ENCODE measurements around the gene MYO1E.
"Not testable (repeated sequence)": the region's sequence is repeated elsewhere in the genome, so short reads cannot be mapped to it uniquely, and the experiment has no call there.

MYO1E gene

DNA sequence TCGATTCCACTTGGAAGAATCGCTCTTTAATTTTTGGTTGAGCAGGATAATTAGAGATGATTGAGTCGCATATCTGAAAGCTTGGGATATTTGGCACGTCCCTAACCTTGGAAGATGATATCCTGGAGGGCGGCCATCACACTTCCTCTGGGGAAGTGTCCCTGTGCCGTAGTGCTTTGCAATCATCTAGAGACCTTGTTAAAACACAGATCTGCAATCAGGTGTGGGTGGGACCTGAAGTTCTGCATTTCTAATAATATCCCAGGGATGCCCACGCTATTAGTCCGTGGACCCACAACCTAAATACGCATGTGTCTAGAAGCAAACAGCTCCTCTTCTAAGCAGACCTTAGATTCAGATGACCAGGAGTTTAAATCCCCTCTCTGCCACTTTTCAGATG lies 20.5 kb downstream of the MYO1E start:
- DNase-seq (ENCODE audit: low read depth in 4 of 4, low spot score in 1 of 4), result no peak

GRCh38 chr15:59350421-59350732 lies 22.3 kb downstream of the MYO1E start:
- no peak for DNase-seq (ENCODE audit: low read depth in 4 of 4, low spot score in 1 of 4)

DNA sequence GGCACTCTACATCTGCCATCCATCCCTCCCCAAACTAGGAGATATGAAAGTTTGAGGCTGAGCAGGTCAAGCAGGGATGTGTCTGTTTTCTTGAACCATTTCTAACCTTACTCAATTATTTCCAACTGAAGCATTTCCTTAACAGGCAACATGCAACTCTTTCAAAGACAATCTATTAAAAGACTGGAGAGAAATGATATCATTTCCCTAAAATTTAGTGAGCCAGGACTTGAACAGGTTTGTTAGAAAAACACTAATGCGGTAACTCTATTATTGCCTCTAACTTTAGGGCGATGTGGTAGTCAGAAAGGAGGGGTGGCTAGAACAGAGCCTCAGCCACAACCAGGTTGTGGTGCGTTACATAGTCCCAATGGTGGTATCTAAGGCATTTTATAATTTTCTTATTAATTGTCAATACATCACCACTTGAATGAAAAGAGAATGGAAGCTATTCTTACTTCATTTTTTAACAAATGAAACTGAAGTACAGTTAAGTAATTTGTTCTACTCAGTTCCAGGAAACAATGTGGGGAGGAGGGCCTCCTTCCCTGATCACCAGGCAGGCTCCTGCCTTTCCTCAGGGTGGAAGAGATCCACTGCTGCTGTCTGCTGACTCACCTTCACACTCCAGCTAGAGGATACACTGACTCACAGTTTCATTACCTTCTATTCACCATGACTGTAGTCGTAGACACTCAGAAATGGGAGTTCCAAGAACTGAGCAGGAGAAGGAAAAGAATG lies 22.8 kb downstream of the MYO1E start:
- DNase-seq (ENCODE audit: low read depth in 4 of 4, low spot score in 1 of 4), result peak in 1 of 4 experiments; percentile 2

- DNase-seq (ENCODE audit: low read depth in 4 of 4, low spot score in 1 of 4), result no peak
These were observed 24.8 kb downstream of the MYO1E start for GRCh38 chr15:59347915-59348314.

GRCh38 chr15:59346951-59347350 lies 25.7 kb downstream of the MYO1E start:
- no peak for DNase-seq (ENCODE audit: low read depth in 4 of 4, low spot score in 1 of 4)

DNA sequence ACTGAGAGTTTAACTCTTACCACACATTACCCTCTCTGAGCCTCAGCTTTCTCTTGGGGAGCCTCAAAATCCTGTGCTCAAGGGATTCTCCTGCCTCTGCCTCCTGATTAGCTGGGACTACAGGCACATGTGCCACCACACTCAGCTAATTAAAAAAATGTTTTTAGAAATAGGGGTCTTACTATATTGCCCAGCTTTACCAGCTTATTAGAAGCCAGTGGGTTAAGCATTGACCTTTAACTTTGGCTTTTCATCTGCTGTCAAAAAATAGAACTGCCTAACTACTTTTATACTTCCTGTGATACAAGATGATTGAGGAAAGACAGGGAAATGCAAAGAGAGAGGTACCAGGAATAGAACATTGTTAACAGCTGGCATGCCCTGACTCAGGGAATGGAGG lies 27.3 kb downstream of the MYO1E start:
- DNase-seq (ENCODE audit: low read depth in 4 of 4, low spot score in 1 of 4), result no peak

GRCh38 chr15:59344311-59344710 lies 28.4 kb downstream of the MYO1E start:
- no peak for DNase-seq (ENCODE audit: low read depth in 4 of 4, low spot score in 1 of 4)

DNA sequence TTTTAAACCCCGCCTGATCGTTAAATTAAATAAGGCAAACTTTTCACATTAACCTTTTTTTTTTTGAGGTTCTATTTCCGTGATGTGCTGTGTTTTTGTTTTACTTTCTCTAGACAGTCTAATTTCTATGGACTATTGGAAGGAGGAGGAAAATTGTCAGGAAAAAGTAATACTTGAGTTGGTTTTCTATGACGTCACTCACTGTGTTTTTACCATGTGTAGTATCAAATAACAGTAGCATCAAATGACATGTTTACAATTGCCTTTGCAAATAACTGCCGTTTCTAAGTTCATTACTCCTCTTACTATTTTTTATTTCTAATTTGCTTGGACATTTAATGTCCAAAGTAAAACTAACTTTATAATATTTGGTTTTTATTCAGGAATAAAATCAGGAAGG lies 32.3 kb downstream of the MYO1E start:
- DNase-seq (ENCODE audit: low read depth in 4 of 4, low spot score in 1 of 4), result no peak

GRCh38 chr15:59339252-59339672 lies 33.4 kb downstream of the MYO1E start:
- no peak for DNase-seq (ENCODE audit: low read depth in 4 of 4, low spot score in 1 of 4)

GRCh38 chr15:59338414-59338813 lies 34.3 kb downstream of the MYO1E start:
- no peak for DNase-seq (ENCODE audit: low read depth in 4 of 4, low spot score in 1 of 4)

DNA sequence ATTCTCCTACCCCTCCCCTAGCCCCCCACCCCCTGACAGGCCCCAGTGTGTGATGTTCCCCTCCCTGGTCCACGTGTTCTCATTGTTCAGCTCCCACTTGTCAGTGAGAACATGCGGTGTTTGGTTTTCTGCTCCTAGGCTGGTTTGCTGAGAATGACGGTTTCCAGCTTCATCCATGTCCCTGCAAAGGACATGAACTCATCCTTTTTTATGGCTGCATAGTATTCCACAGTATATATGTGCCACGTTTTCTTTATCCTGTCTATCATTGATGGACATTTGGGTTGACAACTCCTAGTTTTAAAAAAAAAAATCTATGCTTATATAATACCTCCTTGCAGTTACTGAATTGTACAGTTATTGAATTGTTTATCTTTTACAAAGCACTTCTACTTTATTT lies 35.9 kb downstream of the MYO1E start:
- not testable (repeated sequence) for DNase-seq (ENCODE audit: low read depth in 4 of 4, low spot score in 1 of 4)

GRCh38 chr15:59335207-59335786 lies 37.4 kb downstream of the MYO1E start:
- DNase-seq (ENCODE audit: low read depth in 4 of 4, low spot score in 1 of 4), result no peak

- no peak for DNase-seq (ENCODE audit: low read depth in 4 of 4, low spot score in 1 of 4)
These were observed 38.6 kb downstream of the MYO1E start for GRCh38 chr15:59334076-59334415.

DNA sequence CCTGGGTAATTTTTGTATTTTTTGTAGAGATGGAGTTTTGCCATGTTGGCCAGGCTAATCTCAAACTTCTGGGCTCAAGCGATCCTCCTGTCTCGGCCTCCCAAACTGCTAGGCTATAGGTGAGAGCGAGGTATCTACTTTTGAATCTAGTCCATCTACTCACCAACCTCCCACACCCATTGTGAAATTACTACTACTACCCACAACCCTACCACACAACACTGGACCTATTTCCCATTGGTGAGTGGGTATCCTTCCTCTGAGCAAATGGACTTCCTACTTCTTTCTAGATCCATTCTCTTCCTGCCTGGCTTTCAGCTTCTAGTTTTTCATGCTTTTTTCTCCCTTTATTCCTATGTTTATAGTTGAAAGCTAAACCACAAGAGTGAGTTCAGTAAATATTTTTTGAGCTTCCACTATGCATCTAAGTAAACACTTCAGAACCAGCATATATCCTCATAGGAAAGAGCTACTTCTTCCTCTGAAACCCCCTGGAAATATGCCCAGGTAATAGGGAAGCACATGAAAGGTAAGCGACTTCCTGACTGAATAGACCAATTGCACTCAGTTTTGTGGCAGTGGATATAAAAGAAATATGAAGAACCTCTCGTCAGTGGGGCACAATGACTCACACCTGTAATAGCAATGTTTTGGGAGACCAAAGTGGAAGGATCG lies 39.1 kb downstream of the MYO1E start:
- no peak for DNase-seq (ENCODE audit: low read depth in 4 of 4, low spot score in 1 of 4)

DNA sequence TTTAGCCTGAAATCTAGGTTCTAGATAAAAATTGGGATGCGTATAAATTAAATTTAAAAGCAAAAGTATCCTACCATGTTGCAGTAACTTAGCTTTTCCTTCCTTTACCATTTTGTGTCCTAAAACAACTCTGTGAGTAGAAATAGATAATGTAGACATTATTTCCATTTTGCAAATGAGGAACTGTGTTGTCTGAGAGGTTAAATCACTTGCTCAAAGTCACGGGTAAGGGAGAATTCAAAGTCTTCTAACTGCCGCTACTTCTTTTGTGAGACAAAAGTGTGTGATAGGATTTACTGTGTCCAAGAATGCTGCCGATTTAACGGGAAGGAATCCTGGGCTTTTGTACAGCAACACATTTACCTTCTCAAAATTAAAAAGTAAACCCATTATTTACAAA lies 40.7 kb downstream of the MYO1E start:
- DNase-seq (ENCODE audit: low read depth in 4 of 4, low spot score in 1 of 4), result no peak

- DNase-seq (ENCODE audit: low read depth in 4 of 4, low spot score in 1 of 4), result no peak
These were observed 42.0 kb downstream of the MYO1E start for GRCh38 chr15:59330649-59331048.

DNA sequence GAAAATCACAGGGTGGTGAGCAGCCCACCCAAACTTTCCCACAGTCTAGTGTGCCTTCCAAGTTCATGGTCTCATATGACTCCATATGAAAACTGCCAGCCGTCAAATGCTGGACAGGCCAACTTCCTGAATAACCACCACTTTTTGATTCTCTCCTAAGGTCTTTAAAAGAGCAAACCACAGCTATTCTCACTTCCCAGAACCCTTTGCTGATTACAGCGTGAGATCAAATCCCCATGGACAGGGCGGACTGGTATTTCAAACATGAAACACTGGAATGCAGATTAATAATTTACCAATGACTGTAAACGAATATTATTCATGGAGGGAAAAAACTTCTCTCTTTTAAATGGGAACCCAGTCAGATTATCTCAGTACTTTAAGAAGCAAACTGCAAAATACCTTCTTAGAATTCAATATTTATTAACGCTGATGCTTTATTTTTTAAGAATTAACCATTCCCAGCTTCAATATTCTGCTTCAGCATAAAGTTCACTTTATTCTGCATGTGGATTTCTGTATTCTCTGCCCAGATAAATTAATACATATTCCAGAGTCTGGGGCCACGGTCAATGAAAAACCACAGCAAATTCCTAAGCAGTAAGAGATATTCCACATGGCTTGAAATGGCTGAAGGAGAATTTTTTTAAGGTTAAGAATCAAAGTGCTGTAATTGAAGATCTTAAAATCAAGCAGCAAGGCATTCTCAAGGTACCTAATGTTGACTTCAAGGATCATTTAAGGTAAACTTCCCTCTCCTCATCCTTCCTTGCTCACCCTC lies 42.9 kb downstream of the MYO1E start:
- no peak for DNase-seq (ENCODE audit: low read depth in 4 of 4, low spot score in 1 of 4)

DNA sequence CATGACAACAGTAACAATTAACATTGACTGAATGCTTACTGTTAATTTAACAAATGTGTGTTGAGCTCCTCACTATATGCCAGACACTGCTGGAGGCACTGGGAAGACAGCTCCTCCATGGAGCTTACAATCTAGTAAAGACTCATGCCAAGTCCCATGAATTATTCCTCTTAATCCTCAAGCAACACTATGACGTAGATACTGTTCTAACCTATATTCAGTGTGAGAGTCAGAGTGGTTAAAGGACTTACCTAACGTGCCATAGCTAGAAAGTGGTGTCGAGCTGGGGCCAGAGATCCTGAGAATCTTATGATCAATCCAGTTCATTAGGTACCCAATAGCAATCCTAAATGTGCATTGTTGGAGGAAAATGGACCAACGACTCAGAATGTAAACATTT lies 43.6 kb downstream of the MYO1E start:
- no peak for DNase-seq (ENCODE audit: low read depth in 4 of 4, low spot score in 1 of 4)

- no peak for DNase-seq (ENCODE audit: low read depth in 4 of 4, low spot score in 1 of 4)
These were observed 44.7 kb downstream of the MYO1E start for GRCh38 chr15:59327942-59328341.

DNA sequence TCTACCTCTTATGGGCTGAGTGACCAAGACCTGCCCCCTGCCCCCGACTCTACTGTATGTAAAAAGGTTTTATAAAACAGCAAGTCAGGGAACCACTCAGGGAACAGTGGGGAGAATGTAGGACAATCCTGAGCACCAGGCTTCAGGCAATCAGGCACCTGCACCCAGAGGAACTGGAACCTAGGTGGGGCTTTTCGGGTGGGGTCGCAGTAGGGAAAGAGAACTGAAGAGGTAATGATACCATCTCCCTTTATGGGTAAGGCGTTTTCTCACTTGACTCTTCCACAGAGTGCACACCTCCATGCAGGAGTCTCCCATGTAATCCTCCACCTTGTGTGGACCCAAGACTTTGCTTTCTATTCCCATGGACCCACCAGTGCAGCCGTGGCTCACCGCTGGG lies 45.8 kb downstream of the MYO1E start:
- no peak for DNase-seq (ENCODE audit: low read depth in 4 of 4, low spot score in 1 of 4)

DNA sequence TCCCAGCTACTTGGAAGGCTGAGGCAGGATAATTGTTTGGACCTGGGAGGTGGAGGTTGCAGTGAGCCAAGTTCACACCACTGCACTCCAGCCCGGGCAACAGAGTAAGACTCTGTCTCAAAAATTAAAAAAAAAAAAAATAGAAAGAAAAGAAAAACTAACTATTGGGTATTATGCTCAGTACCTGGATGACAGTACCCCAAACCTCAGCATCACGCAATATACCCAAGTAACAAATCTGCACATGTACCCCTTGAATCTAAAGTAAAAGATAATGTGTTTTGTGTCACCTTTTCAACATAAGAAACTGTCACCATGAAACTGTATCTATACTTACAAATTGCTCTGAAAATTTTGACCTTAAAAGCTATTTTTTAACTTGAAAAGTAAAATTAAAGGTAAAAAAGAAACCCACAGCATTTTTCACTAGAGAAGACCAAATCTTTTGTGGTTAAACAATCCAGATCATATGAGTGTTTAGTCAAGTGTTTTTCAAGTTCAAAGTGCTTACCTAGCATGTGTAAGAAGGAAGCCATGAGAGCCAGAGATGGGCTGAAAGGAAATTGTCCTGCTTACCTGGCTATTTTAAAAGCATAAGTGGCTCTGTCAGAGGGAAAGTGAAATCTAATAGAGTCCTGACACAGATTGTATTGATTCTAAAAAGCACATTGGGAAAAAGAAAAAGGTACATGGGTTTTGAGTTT lies 50.5 kb downstream of the MYO1E start:
- no peak for DNase-seq (ENCODE audit: low read depth in 4 of 4, low spot score in 1 of 4)
